IPS-NIHi7 (cell line): ENCODE measurements around the gene DNMT3A.

Experiments used
- DNase-seq: peaks from one replicate; pipeline ENCODE4 v3.0.0; 2012; ENCODE audit warnings: mixed read lengths; ENCODE audit errors: extremely low spot score

The DNMT3A gene

GRCh38 chr2:25306777-25307368 lies 34.9 kb downstream of the DNMT3A start:
- DNase-seq, result no peak

- DNase-seq, result no peak
Measured at GRCh38 chr2:25305775-25306174, 36.0 kb downstream of the DNMT3A start.

- DNase-seq, result no peak
Measured at GRCh38 chr2:25304826-25305596, 36.7 kb downstream of the DNMT3A start.

- DNase-seq, result no peak
Measured at GRCh38 chr2:25304321-25304720, 37.4 kb downstream of the DNMT3A start.

- DNase-seq, result no peak
Measured at GRCh38 chr2:25303633-25304236, 38.0 kb downstream of the DNMT3A start.

- DNase-seq, result no peak
Measured at GRCh38 chr2:25302758-25303375, 38.9 kb downstream of the DNMT3A start.

- no peak for DNase-seq
Measured at GRCh38 chr2:25301453-25302352, 40.0 kb downstream of the DNMT3A start.

- no peak for DNase-seq
Measured at GRCh38 chr2:25300001-25300400, 41.7 kb downstream of the DNMT3A start.

- no peak for DNase-seq
Measured at GRCh38 chr2:25298776-25299431, 42.8 kb downstream of the DNMT3A start.

GRCh38 chr2:25297738-25298137 lies 44.0 kb downstream of the DNMT3A start:
- peak; percentile 65 for DNase-seq

- no peak for DNase-seq
Measured at GRCh38 chr2:25295621-25296020, 46.1 kb downstream of the DNMT3A start.

GRCh38 chr2:25294573-25295462 lies 46.9 kb downstream of the DNMT3A start:
- DNase-seq, result peak; percentile 46

- DNase-seq, result no peak
Measured at GRCh38 chr2:25293958-25294562, 47.7 kb downstream of the DNMT3A start.

GRCh38 chr2:25293145-25293544 lies 48.6 kb downstream of the DNMT3A start:
- no peak for DNase-seq

GRCh38 chr2:25292408-25292807 lies 49.3 kb downstream of the DNMT3A start:
- DNase-seq, result no peak

GRCh38 chr2:25290811-25291495 lies 50.8 kb downstream of the DNMT3A start:
- no peak for DNase-seq

GRCh38 chr2:25286723-25287483 lies 54.8 kb downstream of the DNMT3A start:
- no peak for DNase-seq

- peak; percentile 56 for DNase-seq
Measured at GRCh38 chr2:25286025-25286400, 55.7 kb downstream of the DNMT3A start.
